ENCODE data around the gene RPL27A.

Gene RPL27A

DNA sequence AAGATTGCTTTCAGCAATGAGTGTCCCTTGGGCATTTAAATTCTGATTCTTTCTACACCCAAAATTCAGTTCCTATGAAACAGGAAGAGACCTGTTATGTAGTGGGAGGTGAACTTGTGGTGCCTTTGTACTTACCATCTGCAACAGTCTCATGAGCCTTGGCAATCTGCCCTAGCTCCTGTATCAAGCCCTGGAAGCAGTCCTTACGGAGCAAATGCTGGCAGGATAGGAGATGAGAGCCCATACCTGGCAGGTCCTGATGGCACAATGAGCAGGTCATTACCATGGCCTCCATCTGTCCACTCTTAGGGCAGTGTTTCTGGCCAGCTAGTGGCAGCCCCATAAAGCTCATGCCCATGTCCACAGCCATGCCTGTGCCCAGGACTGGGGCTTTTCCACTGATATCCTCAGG lies 10.9 kb upstream of the RPL27A start:
- DNase-seq: peak in 2 of 10 donors; percentile 5 to 84
- intact Hi-C loops (cut with DNase I): no loop called here

DNA sequence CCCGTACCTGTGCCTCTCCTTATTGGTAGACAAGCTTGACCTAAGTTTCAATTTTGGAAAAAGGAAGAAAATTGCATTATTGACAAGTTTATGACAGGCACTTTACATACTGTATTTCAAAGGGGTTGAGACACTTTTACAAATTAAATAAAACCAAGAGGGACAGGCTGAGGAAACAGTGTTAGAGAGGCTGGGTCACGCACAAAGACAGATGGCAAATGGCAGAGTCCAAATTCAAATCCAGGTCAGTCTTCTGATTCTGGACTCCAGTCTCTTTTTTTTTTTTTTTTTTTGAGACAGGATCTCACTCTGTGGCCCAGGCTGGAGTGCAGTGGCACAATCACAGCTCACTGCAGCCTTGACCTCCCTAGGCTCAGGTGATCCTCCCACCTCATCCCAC lies 10.2 kb upstream of the RPL27A start:
- intact Hi-C loops (cut with DNase I): no loop called here
- no peak for DNase-seq

DNA sequence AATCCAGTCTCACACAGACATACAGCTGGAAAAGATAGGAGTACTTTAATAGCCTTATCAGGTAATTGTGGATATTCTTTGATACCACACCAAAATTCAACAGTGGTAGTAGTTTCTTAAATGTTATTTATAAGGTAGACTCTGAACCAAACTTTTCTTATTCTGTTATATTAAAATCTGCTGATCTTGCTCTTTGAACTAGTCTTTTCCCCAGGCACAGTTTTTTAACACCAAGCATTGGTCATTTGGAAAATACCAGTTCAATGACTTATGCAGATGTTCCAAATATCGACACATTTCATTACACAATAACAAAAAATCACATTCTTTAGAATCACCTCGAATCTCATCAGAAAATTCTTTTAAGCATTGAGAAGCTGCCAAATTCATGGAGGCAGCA lies 7.7 kb upstream of the RPL27A start:
- intact Hi-C loops (cut with DNase I): no loop called here
- DNase-seq: no peak

DNA sequence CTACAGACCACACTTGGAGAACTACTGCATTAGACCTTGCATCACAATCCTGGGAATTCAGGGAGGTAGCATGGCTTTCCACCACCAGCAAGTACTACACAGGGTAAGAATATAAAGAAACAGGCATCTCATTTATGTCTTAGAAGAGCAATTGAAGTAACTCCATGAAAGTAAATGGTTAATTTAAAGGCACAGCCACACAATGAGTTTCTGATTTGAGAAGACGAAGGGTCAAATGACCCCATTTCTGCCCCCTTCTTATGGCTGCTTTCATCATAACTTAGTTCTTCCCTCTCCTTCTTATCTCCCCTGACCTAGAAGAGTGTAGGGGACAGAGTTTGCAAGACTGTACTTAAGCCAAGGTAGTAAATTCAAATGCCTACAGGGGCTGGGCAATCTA lies 6.1 kb upstream of the RPL27A start:
- intact Hi-C loops (cut with DNase I): no loop called here

DNA sequence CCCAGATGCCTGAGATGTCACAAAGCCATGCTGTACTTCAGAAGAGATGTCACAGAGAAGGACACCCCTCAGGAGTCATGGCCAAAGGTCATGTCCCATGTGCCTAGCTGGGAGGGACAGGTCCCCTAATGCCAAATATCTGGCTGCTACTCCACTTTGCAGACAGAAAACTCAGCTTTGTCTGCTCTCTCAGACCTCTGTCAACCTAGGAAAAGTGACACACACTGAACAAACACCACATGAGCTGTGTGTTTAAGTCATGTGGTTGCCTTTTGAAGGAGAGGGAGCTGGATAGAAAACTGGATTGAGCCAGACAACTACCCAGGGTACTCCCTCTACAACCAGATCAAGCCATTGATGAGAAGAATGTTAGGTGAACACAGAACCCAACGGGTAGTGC lies 3.6 kb upstream of the RPL27A start:
- no peak for DNase-seq
- intact Hi-C loops (cut with DNase I): no loop called here

More for the DNA sequence above, 6.1 kb upstream of the RPL27A start:
- no peak for DNase-seq

DNA sequence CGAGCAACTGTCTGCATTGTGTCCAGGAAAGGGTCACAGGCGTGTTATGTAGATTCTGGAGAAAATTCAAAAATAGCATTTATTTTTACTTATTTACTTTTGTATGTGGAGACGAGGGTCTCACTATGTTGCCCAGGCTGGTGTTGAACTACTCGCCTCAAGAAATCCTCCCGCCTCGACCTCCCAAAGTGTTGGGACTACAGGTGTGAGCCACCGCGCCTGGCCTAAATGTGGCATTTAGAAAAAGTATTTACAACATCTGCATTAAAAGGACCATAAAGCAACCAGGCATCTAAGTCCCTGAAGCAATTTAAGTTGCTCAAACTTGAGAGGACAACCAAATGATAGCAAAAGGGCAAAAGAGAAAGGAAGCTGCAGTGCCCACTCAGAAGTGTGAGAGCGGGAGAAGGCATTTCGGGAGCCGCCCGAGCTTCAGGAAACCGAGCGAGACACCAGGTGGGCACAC lies 722 bp upstream of the RPL27A start:
- intact Hi-C loops (cut with DNase I): loop anchor here (10.0 kb wide), 3 partner anchors 233 to 453 kb away; partner anchors contain the start of genes AKIP1 and TMEM9B
- peak in 1 of 10 donors; percentile 69 for DNase-seq

DNA sequence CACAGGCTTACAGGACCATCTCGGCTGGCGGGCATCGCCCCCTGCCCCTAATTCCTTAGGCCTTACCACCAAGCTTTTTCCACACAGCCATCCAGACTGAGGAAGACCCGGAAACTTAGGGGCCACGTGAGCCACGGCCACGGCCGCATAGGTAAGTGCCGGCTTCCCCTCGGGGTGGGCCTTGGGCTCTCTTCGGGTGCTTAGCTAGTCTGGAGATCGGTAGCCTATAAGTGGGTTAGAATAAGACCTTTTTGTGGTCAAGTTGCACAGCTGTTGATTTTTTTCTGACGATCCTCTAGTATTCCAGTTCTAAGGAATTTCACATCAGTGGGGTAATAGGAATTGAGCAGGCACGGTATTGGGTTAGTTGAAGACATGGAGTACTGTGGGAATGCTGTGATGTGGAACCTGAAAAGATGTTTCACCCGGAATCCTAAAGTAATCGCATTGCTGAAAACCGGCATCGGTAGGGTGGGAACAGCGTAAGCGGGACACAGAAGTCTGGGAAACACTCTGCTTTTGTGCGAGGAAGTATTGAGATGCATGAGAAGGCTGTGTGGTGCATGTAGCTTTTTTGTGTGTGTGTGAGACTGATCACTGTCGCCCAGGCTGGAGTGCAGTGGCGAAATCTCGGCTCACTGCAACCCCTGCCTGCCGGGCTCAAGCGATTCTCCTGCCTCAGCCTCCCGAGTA lies 669 bp downstream of the RPL27A start:
- DNase-seq: no peak
- intact Hi-C loops (cut with DNase I): loop anchor here (10.0 kb wide), 3 partner anchors 232 to 452 kb away; partner anchors contain the start of genes AKIP1 and TMEM9B

DNA sequence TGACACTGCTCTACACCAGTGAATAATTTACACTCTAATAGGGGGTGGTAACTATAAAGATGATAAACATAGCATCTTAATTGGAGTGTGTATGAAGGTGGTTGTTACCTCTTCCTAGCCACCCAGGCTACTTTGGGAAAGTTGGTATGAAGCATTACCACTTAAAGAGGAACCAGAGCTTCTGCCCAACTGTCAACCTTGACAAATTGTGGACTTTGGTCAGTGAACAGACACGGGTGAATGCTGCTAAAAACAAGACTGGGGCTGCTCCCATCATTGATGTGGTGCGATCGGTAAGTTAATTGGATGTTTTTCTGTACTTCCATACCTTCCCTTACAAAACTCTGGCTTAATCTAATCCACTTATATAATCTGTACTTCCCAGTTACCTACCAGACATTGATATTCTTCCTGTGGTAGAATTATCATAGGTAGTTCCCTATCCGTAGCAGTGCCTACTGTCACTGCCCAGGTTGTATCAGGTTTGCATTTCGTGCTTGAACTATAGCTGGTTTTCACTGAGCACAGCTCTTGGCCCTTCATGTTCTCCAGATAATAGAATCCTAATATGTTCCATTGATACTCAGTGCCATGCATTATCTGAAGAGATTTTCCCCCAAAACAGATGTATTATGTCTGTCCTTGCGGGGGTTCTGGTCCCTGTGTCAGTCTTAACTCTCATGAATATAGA lies 2.2 kb downstream of the RPL27A start:
- intact Hi-C loops (cut with DNase I): loop anchor here (5.0 to 10.0 kb wide), 4 partner anchors 128 to 450 kb away; partner anchors contain the start of genes AKIP1 and TMEM9B
- no peak for DNase-seq

DNA sequence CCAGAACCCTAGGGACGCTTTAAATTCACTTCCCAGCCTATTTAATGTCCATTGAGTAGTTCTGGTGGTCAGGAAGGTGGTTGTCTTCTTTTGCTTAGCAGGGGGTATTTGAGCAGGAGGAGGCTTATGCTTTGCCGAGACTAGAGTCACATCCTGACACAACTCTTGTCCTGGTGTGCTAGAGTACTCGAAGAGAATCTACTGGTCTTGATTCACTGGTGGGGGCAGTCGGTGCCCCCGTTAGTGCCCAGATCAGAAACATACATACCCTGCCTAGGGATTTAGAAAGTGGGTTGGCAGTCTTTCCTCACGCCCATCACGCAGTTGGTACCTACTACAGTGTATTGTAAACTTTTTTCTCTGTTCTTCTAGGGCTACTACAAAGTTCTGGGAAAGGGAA lies 2.7 kb downstream of the RPL27A start:
- DNase-seq: no peak
- intact Hi-C loops (cut with DNase I): loop anchor here (5.0 to 10.0 kb wide), 4 partner anchors 127 to 449 kb away; partner anchors contain the start of genes AKIP1 and TMEM9B

DNA sequence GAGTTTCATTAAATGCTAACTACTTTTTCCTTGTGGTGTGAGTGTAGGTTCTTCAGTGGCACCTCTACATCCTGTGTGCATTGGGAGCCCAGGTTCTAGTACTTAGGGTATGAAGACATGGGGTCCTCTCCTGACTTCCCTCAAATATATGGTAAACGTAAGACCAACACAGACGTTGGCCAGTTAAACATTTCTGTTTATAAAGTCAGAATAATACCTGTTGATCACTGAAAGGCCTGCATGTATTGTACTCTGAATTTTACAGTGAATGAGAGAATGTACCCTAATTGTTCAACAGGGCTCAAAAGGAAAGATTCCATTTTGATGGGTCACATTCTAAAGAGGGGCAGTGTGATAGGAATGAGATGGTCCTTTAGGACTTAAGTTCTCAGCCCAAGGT lies 3.2 kb downstream of the RPL27A start:
- DNase-seq: no peak
- intact Hi-C loops (cut with DNase I): loop anchor here (5.0 to 10.0 kb wide), 4 partner anchors 126 to 449 kb away; partner anchors contain the start of genes AKIP1 and TMEM9B

DNA sequence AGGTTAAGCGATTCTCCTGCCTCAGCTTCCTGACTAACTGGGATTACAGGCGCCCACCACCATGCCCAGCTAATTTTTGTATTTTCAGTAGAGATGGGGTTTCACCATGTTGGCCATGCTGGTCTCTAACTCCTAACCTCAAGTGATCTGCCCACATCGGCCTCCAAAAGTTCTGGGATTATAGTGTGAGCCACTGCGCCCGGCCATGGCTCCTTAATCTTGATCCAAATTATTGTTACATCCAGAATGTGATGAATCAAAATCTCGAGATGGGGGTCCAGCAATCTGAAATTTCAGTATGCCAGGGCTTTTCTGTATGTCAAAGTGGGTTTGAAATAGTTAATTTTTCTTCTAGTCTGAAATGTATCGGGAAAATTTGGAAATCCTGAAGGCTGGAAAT lies 3.7 kb downstream of the RPL27A start:
- intact Hi-C loops (cut with DNase I): loop anchor here (5.0 to 10.0 kb wide), 4 partner anchors 126 to 448 kb away; partner anchors contain the start of genes AKIP1 and TMEM9B
- no peak for DNase-seq

DNA sequence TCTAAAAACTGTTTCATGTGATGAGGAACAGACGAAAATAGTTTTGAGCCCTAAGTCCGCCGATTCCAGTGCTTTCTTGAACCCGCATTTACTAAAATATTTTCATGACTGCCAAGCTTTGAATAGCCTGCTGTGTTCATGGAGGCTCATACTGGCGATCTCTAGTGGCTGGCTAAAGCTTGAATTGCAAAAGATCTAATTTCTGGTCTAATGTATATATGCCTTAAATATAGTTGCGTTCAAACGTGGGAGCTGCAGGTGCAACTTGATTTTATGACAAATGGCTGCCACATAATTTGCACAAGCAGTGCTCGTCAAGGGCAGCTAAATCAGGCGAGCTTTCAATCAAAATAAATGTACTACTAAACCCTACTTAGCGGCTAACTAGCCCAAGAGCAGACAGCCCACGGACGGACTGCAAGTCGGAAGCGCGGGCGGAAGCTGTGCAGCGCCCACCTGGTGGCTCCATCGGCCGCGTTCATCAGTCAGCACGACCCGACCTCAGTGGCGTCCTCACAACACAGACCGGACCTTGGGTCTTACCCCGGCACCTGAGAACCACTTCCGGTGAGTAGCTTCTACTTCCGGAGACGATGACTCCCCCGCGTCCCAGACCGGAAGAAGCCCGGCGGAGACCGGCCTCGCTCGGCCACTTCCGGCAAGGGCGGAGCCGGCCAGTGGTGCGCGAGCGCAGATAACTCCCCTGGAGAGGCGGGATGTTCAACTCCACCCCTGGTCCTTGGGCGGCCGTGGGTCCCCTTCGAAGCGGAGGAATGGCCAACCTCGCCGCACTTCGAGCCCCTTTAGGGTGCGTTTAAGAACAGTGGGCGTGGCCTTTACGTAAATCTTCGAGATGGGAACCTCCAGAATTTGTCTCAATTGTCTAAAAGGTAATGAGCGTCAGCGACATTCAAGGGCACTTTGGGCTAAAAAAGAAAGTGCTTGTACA lies 6.1 kb downstream of the RPL27A start:
- intact Hi-C loops (cut with DNase I): loop anchor here (5.0 to 10.0 kb wide), 4 partner anchors 124 to 446 kb away; partner anchors contain the start of genes AKIP1 and TMEM9B
- DNase-seq: peak; percentile 91 to 99 (median 94)

DNA sequence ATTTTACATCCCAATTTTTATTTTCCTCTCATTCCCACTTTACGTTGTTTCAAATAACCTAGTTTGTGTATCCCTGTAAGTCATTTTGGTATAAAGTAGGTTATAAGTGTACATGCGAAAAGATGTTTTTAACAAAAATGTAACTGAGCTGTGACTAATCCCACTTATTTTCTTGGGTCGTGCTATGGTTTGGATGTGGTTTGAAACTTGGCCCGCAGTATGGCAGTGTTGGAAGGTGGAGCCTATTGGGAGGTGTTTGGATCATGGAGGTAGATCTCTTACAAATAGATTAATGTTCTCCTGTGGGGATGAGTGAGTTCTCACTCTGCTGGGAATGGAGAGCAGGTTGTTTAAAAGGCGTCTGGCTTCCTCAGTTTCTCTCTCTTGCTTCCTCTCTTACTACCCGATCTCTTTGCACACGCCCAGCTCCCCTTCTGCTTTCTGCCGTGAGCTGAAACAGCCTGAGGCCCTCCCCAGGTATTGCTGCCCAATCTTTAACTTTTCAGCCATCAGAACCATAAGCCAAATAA lies 7.2 kb downstream of the RPL27A start:
- intact Hi-C loops (cut with DNase I): loop anchor here (5.0 to 10.0 kb wide), 4 partner anchors 123 to 445 kb away; partner anchors contain the start of genes AKIP1 and TMEM9B
- no peak for DNase-seq

DNA sequence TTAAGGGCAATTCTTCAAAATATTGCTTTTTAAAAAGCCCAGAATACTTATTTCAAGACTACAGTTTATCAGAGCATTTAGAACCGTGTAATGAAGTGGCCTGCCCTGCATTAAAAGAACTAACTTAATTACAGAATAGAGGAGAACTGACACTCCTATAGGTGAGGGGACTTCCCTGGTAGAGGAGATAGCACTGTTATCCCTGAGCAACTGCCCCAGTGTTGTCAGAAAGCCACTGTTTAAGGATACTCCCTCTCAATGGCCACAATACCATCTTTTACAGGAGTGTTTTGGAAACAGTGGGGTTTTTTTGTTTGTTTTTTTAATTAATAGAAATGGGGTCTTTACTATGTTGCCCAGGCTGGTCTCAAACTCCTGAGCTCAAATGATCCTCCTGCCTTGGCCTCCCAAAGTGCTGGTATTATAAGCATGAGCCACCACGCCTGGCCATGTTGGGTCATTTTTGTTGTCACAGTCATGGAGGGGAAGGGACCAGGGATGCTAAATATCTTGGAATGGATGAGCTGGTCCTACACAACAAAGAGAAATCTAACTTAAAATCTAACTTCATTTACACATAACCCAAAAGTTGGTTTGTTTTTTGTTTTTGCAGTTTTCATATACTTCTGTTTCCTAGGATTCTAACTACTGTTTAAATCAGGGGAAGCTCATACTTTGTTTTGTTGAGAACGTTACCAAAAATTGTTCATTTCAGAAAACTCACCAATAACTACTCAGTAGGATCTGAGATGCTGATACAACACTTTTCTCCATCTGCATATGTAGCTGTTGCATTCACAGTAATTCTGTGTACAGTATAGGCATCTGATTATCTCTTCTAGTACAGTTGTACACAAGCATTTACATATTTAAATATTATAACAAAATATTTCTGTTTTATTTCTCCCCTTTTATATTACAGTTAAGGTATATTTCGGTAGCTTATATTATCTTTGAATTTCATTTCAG lies 8.1 kb downstream of the RPL27A start:
- intact Hi-C loops (cut with DNase I): no loop called here
- DNase-seq: no peak

DNA sequence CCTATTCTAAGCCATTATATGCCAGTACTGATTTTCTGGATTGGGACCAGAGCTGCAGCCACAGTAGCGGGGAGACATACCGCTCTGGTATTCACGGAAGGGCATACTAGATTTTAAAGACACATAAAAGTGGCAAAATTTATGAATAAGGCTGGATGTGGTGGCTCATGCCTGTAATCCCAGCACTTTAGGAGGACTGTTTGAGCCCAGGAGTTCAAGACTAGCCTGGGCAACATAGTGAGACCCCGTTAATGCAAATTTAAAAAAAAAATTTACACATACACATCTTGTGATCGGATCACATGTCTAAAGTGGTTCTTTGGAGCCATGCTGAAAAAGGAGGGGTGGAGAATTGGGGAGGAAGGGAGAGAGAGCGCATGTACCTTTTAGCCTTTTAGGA lies 9.0 kb downstream of the RPL27A start:
- intact Hi-C loops (cut with DNase I): no loop called here
- no peak for DNase-seq

DNA sequence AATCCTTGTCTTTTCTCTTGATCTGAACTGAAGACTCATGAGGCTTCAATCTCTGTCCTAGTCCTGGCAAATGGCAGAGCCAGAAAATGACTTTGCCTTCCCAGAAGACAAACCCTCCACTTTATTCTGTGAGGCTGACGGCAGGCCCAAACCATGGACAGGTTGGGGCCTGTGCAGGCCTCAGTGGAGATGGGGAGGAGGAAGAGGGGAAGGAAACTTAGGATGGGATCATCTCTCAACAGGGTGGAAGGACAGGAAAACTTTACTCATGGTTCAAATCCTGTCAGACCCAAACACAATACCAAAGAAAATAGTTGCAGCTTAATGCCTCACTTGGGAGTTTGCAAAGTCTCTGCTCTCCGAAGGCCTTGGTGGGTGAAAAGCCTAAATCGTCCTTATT lies 9.8 kb downstream of the RPL27A start:
- peak in 1 of 10 donors; percentile 24 for DNase-seq
- intact Hi-C loops (cut with DNase I): no loop called here

DNA sequence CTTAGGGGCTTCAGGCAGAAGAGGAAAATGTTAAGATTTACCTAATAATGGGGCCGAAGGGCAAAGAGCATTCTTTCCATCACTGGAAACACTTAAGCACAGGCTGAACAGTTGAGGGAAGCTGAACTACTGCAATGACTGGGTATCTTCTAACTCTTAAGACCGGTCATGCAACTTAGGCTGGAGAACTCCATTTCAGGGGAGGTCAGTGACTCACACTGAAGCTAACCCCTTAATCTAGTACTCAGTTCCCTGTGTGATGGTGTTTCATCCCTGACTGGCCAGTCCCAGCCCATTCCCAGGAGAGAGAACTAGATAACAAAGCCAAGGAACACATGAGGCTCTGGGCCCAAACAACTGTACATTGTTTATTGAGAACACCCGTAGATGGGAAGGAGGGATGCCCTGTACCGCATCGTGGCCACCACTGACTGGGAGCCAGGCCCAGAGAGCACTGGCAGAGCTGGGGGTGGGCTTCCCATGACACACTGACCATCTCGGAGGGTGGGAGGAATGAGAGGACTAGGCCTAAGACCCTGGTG lies 10.5 kb downstream of the RPL27A start:
- DNase-seq: peak in 1 of 10 donors; percentile 51
- intact Hi-C loops (cut with DNase I): no loop called here

DNA sequence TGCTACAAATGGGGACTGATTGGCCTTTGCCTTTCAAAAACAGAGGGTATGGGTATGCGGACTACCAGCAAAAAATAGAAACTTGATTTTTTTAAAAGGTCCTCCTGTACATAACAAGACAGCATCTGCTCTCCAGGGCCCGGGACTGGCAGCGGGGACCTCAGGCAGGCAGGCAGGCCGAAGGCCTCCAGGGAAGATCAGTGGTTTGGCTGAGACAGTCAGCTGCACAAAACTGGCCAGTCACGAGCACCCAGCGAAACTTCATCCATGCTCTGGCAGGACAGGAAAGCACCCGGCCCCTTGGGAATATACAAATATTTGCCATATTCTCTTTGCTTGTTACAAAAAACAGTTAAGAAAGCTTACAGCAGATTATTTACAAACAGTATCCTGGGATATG lies 11.0 kb downstream of the RPL27A start:
- intact Hi-C loops (cut with DNase I): no loop called here
- peak in 1 of 10 donors; percentile 28 for DNase-seq

Measured in posterior cingulate gyrus (tissue), 11 donors.